ENCODE measurements around the gene HPRT1.

Gene HPRT1

GRCh38 chrX:134529481-134529880 is 69.5 kb downstream of the HPRT1 start:
- TF ChIP-seq CTCF (conservative IDR thresholded peaks at IDR 0.05): no peak
- H3K27ac ChIP-seq: no peak overlapping the region

- no peak overlapping the region for H3K27ac ChIP-seq
- no peak for TF ChIP-seq CTCF (conservative IDR thresholded peaks at IDR 0.05)
Measured at GRCh38 chrX:134530845-134531244, 70.9 kb downstream of the HPRT1 start.

- no peak overlapping the region for H3K27ac ChIP-seq
- no peak for TF ChIP-seq CTCF (conservative IDR thresholded peaks at IDR 0.05)
Measured at GRCh38 chrX:134533352-134533751, 73.4 kb downstream of the HPRT1 start.

GRCh38 chrX:134533952-134534351 is 74.0 kb downstream of the HPRT1 start:
- no peak for TF ChIP-seq CTCF (conservative IDR thresholded peaks at IDR 0.05)
- no peak overlapping the region for H3K27ac ChIP-seq

GRCh38 chrX:134537179-134537955 is 77.4 kb downstream of the HPRT1 start:
- no peak for TF ChIP-seq CTCF (conservative IDR thresholded peaks at IDR 0.05)
- peak overlapping the region; percentile 47 for H3K27ac ChIP-seq

- no peak for TF ChIP-seq CTCF (conservative IDR thresholded peaks at IDR 0.05)
- no peak overlapping the region for H3K27ac ChIP-seq
Measured at GRCh38 chrX:134538316-134538715, 78.4 kb downstream of the HPRT1 start.

- H3K27ac ChIP-seq: no peak overlapping the region
- TF ChIP-seq CTCF (conservative IDR thresholded peaks at IDR 0.05): no peak
Measured at GRCh38 chrX:134541906-134542305, 81.9 kb downstream of the HPRT1 start.

Measured in VCaP (cell line).